ENCODE data around the gene PLXNB1.

DNA sequence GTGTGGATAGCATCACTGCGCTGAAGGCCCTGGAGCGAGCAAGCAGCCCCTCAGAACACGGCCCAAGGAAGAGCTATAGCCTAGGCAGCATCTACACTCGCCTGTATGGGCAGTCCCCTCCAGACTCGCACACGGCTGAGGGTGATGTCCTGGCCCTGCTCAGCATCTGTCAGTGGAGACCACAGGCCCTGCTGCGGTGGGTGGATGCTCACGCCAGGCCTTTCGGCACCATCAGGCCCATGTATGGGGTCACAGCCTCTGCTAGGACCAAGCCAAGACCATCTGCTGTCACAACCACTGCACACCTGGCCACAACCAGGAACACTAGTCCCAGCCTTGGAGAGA, 37.2 kb upstream of the PLXNB1 start:
- TF ChIP-seq CTCF (IDR thresholded peaks at IDR 0.05) (no peak), POLR2A (IDR thresholded peaks at IDR 0.05) (no peak), EP300 (IDR thresholded peaks at IDR 0.05; ENCODE audit: low read depth) (no peak), POLR2AphosphoS5 (IDR thresholded peaks at IDR 0.05) (no peak)
